Activated CD4-positive, alpha-beta T cell treated with anti-CD3 and anti-CD28 coated beads for 48 hours (primary cell): Measurements from ENCODE around the gene DAGLA.
"Not testable (repeated sequence)": the region's sequence is repeated elsewhere in the genome, so short reads cannot be mapped to it uniquely, and the experiment has no call there.

Source experiments
- DNase-seq: peaks from one replicate; pipeline ENCODE4 v3.0.0-alpha.2; 2020

The DAGLA gene

GRCh38 chr11:61667684-61668305 is 12.4 kb upstream of the DAGLA start:
- DNase-seq, result no peak

GRCh38 chr11:61669417-61669816 is 10.8 kb upstream of the DAGLA start:
- DNase-seq, result no peak

- no peak for DNase-seq
These were observed 9.6 kb upstream of the DAGLA start for GRCh38 chr11:61670626-61671025.

DNA sequence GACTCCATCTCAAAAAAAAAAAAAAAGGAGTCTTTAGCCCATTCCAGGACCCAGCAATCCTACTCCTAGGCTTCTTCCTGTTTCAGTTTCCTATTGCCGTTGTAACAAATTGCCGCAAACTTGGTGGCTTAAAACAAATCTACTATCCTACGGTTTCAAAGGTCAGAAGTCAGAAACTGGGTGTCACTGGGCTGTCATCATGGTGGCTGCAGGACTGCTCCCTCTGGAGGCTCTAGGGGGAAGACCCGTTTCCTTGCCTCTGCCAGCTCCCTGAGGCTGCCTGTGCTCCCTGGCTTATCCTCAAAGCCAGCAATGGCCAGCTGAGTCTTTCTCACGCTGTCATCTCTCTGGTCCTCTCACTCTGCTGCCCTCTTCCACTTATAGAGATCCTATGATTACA is 8.7 kb upstream of the DAGLA start:
- no peak for DNase-seq

GRCh38 chr11:61673946-61674467 is 6.2 kb upstream of the DAGLA start:
- DNase-seq, result not testable (repeated sequence)

GRCh38 chr11:61675826-61676225 is 4.4 kb upstream of the DAGLA start:
- no peak for DNase-seq

DNA sequence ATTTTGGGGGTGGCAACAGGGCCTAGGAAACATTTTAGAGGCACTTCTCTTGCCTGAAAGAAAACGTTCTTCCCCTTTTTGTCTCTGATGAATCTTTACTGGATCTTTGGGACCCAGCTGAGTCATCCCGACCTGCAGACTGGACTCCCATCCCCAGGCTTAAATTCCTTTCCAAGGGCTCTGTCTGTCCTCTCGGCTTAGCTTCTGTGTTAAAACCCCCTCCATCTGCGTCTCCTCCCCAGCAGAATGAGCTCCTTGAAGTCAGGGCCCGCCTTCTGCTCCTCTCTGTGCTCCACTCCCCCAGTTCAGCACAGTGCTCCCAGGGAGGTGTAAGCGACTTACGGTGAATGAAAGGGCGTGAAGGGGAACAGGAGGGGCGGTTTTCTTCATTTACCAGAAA is 895 bp upstream of the DAGLA start:
- no peak for DNase-seq

GRCh38 chr11:61680622-61681221 is 531 bp downstream of the DAGLA start:
- DNase-seq, result no peak

DNA sequence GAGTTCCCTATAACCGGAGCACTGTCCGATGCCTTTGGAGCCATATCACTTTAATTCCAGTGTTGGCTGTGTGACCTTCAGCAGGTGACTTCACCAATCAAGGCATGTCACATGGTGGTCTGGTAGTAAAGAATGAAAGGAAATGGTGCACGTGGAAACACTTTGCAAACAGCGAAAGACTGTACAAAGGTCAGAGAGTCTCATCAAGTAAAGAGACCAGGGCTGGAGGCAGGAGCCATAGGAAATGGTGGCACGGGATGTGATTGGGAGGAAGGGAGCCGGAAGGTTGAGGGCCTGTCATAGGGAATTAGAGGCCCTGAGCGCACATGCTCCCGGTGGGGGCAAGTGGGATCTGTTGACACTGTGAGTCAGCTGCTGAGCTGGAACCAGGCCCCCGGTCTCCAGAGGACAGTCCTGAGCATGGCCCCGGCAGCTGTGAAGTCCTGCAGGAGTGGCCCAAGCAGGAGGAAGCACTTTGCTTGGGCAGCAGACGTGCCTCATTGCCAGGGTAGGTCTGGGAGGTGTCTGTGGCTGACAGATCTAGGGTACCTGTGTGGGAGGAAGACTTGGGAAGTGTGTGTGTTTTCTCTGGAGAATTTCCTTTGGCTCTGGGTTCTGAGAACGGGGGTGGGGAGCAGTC is 2.0 kb downstream of the DAGLA start:
- no peak for DNase-seq

DNA sequence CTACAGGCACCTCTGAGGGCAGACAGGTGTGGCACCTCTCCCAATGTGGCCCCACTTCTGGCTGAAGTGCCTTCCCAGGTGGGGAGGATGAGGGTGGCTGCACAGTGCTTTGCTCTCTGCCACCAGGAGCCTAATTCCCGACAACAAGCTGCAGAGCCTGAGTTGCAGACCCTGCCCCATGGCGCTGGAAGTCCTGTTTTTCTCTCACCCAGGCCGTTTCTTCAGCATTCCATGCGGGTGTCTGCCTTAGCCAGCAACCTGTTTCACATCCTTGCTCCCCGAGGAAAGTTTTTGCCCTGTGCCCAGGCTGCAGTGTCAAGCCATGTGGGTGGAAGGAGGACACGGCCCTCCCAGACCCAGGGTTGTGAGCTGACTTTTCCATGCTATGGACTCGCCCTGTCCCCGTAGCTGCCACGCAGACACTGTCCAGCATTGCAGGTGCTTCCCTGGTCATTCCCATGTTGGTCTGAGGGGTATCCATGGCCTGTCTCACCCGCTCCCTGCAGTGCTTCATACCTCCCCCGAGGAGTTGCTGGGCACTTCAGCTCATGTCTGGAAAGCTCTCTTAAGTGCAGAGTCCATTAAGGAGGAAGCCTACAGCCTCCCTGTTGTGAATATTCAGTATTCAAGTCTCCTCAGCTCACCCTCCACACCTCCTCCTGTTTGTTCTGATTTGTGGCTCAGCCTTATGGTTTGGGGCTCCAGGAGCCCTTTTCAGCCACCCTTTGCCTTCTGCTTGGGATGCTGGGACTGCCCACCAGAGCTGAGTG is 2.9 kb downstream of the DAGLA start:
- no peak for DNase-seq

DNA sequence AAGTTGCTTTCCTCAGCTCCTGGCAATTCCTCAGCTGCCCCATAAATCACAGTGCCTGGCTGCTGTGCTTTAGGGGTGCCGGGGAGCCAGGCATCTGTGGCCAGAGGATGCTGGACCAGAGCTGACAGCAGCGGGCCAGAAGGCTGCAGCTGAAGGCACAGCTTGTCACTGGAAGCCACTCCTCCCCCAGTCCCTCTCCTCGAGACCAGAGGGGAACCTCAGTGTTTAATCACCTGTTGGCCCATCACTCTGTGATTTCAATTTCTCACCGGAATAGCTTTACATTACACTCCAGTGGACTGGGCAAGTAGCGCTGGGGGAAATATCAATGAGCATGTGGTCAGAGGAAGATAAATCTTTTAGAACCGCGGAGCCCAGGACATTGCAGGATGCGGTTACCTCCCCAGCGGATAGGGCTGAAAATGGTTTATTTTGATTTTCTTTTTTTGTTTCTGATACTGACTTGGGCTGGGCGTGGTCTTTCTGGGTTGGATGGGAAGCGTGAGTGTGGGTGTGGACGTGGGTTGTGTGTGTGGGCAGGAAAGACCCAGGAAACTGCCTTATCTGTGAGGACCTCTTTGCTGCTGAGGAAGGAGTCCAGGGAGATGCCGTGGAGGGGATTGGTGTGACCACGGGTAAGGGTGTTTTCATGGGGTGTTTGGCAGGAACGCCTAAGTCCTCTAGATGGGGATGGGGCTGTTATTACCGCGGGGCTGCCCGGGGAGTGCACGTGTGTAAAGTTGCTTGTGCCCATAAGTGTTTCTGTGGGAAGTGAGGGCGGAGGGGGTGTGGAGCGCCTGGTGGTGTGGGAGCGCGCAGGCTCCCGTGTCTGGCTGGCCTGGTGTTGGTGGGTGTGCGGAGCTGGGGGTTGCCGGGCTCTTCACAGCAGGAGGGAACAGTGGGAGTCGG is 4.0 kb downstream of the DAGLA start:
- peak; percentile 17 for DNase-seq

GRCh38 chr11:61684870-61685616 is 4.9 kb downstream of the DAGLA start:
- DNase-seq, result no peak

GRCh38 chr11:61685617-61685967 is 5.4 kb downstream of the DAGLA start:
- peak; percentile 40 for DNase-seq

- DNase-seq, result no peak
These were observed 5.9 kb downstream of the DAGLA start for GRCh38 chr11:61686066-61686465.

DNA sequence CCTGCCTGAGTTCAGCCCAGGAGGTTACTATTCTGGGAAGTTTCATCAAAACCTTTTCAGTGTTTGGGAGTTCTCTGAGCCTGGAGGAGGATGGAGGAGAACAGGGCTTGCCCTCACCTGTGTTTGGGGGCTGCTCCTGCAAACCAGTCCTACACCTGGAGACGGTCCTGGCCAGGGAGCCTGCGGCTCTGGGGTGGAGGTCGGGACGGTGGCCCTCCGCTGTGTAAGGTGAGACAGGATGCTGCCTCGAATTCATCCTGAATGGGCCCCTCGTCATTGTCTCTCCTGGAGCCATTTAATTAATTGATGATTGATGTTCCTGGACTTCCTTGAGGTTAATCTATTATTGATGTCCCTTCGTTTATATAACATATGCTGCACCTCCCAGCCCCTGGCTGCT is 6.3 kb downstream of the DAGLA start:
- no peak for DNase-seq

- DNase-seq, result no peak
These were observed 7.2 kb downstream of the DAGLA start for GRCh38 chr11:61687420-61687819.

GRCh38 chr11:61688365-61689163 is 8.4 kb downstream of the DAGLA start:
- no peak for DNase-seq

GRCh38 chr11:61689164-61689496 is 8.9 kb downstream of the DAGLA start:
- no peak for DNase-seq

DNA sequence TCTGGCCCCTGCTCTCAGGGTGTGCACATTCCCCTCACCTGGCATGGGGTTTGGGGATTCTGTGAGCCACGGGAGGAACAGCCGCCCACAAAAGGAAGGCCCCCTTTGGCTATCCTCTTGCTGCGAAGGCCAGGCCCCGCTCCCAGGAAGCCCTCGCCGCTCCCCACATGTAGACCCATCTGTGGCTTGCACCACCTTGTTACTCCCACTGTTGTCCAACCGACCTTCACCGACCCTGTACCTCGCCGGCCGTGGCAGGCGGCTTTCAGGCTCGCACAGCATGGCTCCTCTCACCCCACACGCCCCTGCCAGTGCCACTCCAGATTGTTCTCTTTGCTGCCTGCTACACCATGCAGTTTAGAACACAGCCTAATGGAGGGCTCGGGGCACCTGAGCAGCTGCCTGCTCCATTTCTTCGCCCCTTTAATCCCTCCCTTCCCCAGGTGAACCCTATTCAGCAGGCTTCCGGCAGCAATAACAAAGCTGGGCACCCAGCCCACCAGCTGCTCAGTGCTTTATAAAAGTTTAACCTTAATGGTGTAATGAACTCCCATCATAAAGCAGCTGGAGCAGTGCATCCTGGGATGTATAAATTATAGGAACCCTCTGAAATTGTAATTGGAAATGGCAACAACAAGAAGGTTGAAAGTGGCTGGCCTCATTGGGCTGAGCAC is 10.7 kb downstream of the DAGLA start:
- DNase-seq, result no peak

DNA sequence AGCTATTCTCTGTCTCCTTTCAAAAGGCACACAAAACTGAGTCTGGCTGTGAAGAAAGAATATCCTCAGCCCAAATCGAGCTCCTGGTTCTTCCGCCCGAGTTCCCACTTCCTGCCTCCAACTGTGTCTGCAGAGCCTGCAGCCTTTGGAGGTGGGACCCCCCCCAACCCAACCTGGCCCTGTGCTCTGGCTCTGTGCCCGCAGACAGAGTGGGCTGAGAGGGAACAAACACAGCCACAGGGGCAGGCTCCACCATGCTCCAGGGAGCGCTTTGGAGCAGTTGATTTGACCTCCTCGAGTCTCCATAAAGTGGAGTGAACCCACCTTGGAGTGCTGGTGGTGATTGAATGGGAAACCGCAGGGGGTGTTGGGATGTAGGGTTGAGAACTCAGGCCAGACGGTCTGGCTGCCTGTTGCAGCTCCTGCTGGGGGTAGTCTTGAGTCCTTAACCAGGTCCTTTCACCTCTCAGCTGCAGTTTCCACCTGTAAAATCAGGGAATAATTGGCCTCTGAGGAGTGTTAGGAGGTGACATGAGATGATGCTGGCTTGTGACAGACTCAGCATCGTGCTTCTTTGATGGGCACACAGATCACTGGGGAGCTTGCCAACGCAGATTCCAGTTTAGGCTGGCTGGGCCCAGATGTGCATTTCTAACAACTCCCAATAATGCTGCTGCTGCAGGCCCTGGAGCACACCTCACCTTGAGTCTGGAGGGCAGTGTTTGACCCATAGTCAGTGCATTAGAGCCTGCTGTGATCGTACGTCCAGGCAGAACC is 11.4 kb downstream of the DAGLA start:
- DNase-seq, result no peak
